H9 (cell line): ENCODE results near the gene IGF1. TPM values are rescaled to one million over a fixed set of nuclear protein-coding genes. Genes with fewer than 3 reads are reported as not detected.

Experiments
- DNase-seq: peaks from one replicate; pipeline ENCODE4 v3.0.0-alpha.2; 2017
- H2AFZ ChIP-seq: one replicate; pipeline ENCODE4 v1.6.1; 2013; ENCODE audit warnings: mild to moderate bottlenecking, low read length, control low read depth, moderate library complexity
- H2AK5ac ChIP-seq: 2 replicates; pipeline ENCODE4 v1.6.1; 2013; ENCODE audit warnings: low read length, control low read depth, mixed read lengths; ENCODE audit not compliant: insufficient read length
- H2BK120ac ChIP-seq: one replicate; pipeline ENCODE4 v1.6.1; 2013; ENCODE audit warnings: low read depth, mild to moderate bottlenecking, low read length, control low read depth, inconsistent platforms; ENCODE audit not compliant: poor library complexity, severe bottlenecking
- H2BK12ac ChIP-seq: 2 replicates; pipeline ENCODE4 v1.6.1; 2013; ENCODE audit warnings: low read length, control low read depth, mixed read lengths, low read depth; ENCODE audit not compliant: insufficient read length
- H2BK15ac ChIP-seq: 2 replicates; pipeline ENCODE4 v1.6.1; 2013; ENCODE audit warnings: low read depth, low read length, control low read depth
- H2BK20ac ChIP-seq: one replicate; pipeline ENCODE4 v1.6.1; 2013; ENCODE audit warnings: low read depth, mild to moderate bottlenecking, low read length, control low read depth, inconsistent platforms; ENCODE audit not compliant: poor library complexity, severe bottlenecking
- H2BK5ac ChIP-seq: 2 replicates; pipeline ENCODE4 v1.6.1; 2013; ENCODE audit warnings: low read length, control low read depth, mixed read lengths; ENCODE audit not compliant: insufficient read length
- H3K14ac ChIP-seq: 2 replicates; pipeline ENCODE4 v1.6.1; 2013; ENCODE audit warnings: low read length, control low read depth; ENCODE audit not compliant: insufficient read depth
- H3K18ac ChIP-seq: 2 replicates; pipeline ENCODE4 v1.6.1; 2013; ENCODE audit warnings: low read depth, mild to moderate bottlenecking, mixed read lengths, low read length, control low read depth; ENCODE audit not compliant: insufficient read length
- H3K23ac ChIP-seq: 2 replicates; pipeline ENCODE4 v1.6.1; 2013; ENCODE audit warnings: low read length, control low read depth, mixed read lengths, low read depth; ENCODE audit not compliant: insufficient read length
- H3K23me2 ChIP-seq: 2 replicates; pipeline ENCODE4 v1.6.1; 2013; ENCODE audit warnings: low read depth, mild to moderate bottlenecking, mixed read lengths, low read length, control low read depth; ENCODE audit not compliant: insufficient read length, poor library complexity, severe bottlenecking
- H3K27ac ChIP-seq: 2 replicates; pipeline ENCODE4 v1.5.1; 2013; ENCODE audit warnings: low read length, control low read depth, mixed read lengths, low read depth; ENCODE audit not compliant: insufficient read length
- H3K27me3 ChIP-seq: 2 replicates; pipeline ENCODE4 v1.6.1; 2013; ENCODE audit warnings: low read length, control low read depth, inconsistent platforms; ENCODE audit not compliant: insufficient read depth
- H3K4ac ChIP-seq: 2 replicates; pipeline ENCODE4 v1.6.1; 2013; ENCODE audit warnings: low read depth, mild to moderate bottlenecking, control low read depth, inconsistent platforms, low read length, moderate library complexity
- H3K4me1 ChIP-seq: 2 replicates; pipeline ENCODE4 v1.6.1; 2013; ENCODE audit warnings: low read length, control low read depth, inconsistent platforms; ENCODE audit not compliant: insufficient read depth
- H3K4me2 ChIP-seq: 2 replicates; pipeline ENCODE4 v1.6.1; 2013; ENCODE audit warnings: low read length, control low read depth, mixed read lengths; ENCODE audit not compliant: insufficient read length, insufficient read depth
- H3K56ac ChIP-seq: 2 replicates; pipeline ENCODE4 v1.6.1; 2013; ENCODE audit warnings: low read depth, mild to moderate bottlenecking, mixed read lengths, low read length, control low read depth; ENCODE audit not compliant: insufficient read length
- H3K79me1 ChIP-seq: 2 replicates; pipeline ENCODE4 v1.6.1; 2013; ENCODE audit warnings: low read depth, mild to moderate bottlenecking, moderate library complexity, low read length, control low read depth, inconsistent platforms; ENCODE audit not compliant: insufficient read depth, poor library complexity, severe bottlenecking
- H3K79me2 ChIP-seq: 2 replicates; pipeline ENCODE4 v1.6.1; 2013; ENCODE audit warnings: low read length, control low read depth, inconsistent platforms; ENCODE audit not compliant: insufficient read depth
- H3K9ac ChIP-seq: 2 replicates; pipeline ENCODE4 v1.6.1; 2013; ENCODE audit warnings: low read length, control low read depth, mixed read lengths; ENCODE audit not compliant: insufficient read length; ENCODE audit errors: extremely low read depth
- H3K9me3 ChIP-seq: one replicate; pipeline ENCODE4 v1.6.1; 2013; ENCODE audit warnings: low read depth, low read length, inconsistent platforms; ENCODE audit not compliant: control insufficient read depth
- H3T11ph ChIP-seq: one replicate; pipeline ENCODE4 v1.6.1; 2013; ENCODE audit warnings: mild to moderate bottlenecking, low read length, control low read depth, inconsistent platforms
- H4K20me1 ChIP-seq: one replicate; pipeline ENCODE4 v1.6.1; 2013; ENCODE audit not compliant: control insufficient read depth, insufficient read length, insufficient read depth
- H4K5ac ChIP-seq: 2 replicates; pipeline ENCODE4 v1.6.1; 2013; ENCODE audit warnings: low read depth, mild to moderate bottlenecking, mixed read lengths, low read length, control low read depth; ENCODE audit not compliant: insufficient read length
- H4K8ac ChIP-seq: replicated peaks from 2 replicates; pipeline ENCODE4 v1.6.1; 2013; ENCODE audit warnings: low read length, control low read depth, mixed read lengths, low read depth; ENCODE audit not compliant: insufficient read length
- H4K91ac ChIP-seq: 2 replicates; pipeline ENCODE4 v1.6.1; 2013; ENCODE audit warnings: low read depth, mild to moderate bottlenecking, moderate library complexity, mixed read lengths, low read length, control low read depth; ENCODE audit not compliant: insufficient read length
- H3K27ac Mint-ChIP-seq, 3 experiments: 2 replicates in 2 of 3; 3 replicates in 1 of 3; pipeline ENCODE4 v1.8.0; 2020 to 2021; ENCODE audit warnings: mixed read lengths in 3 of 3, mild to moderate bottlenecking in 1 of 3, moderate library complexity in 1 of 3
- H3K27me3 Mint-ChIP-seq: 2 replicates; pipeline ENCODE4 v1.8.0; 2021; ENCODE audit warnings: low read depth, mild to moderate bottlenecking, moderate library complexity, mixed read lengths
- H3K36me3 Mint-ChIP-seq, 3 experiments: 2 replicates in 2 of 3; 3 replicates in 1 of 3; pipeline ENCODE4 v1.8.0; 2020 to 2021; ENCODE audit warnings: low read depth in 3 of 3, mixed read lengths in 3 of 3; ENCODE audit not compliant: insufficient read depth in 1 of 3
- H3K4me1 Mint-ChIP-seq, 2 experiments: 2 replicates each; pipeline ENCODE4 v1.8.0; 2020; ENCODE audit warnings: mixed read lengths in 2 of 2
- H3K4me3 Mint-ChIP-seq, 2 experiments: 2 replicates in 1 of 2; 3 replicates in 1 of 2; pipeline ENCODE4 v1.8.0; 2020 to 2021; ENCODE audit warnings: mild to moderate bottlenecking in 2 of 2, mixed read lengths in 2 of 2, moderate library complexity in 1 of 2
- H3K9me3 Mint-ChIP-seq, 2 experiments: 2 replicates in 1 of 2; 3 replicates in 1 of 2; pipeline ENCODE4 v1.8.0; 2020; ENCODE audit warnings: mild to moderate bottlenecking in 2 of 2, mixed read lengths in 2 of 2, moderate library complexity in 1 of 2
- CTCF ChIP-seq: fragments of 200-600 bp; sonication (generic); conservative IDR thresholded peaks from 3 replicates; pipeline ENCODE4 v1.8.0; 2021; ENCODE audit warnings: antibody characterized with exemption, mild to moderate bottlenecking
- WGBS: extraction: QIAGEN DNeasy Blood & Tissue Kit; methylation state at CpG from one replicate; pipeline ENCODE4 v1.1.7; 2013; ENCODE audit warnings: missing lambda C conversion rate, low lambda C conversion rate, mixed read lengths; ENCODE audit not compliant: insufficient read length; ENCODE audit errors: extremely low coverage; 5-methylcytosine and 5-hydroxymethylcytosine counted together
- total RNA-seq: library from RNA; stranded (reverse); gene quantifications from 2 replicates; pipeline ENCODE4 v1.2.1, GENCODE V29; 2021

Gene IGF1
- total RNA-seq, 1 experiment from 2014 or later = not detected

DNA sequence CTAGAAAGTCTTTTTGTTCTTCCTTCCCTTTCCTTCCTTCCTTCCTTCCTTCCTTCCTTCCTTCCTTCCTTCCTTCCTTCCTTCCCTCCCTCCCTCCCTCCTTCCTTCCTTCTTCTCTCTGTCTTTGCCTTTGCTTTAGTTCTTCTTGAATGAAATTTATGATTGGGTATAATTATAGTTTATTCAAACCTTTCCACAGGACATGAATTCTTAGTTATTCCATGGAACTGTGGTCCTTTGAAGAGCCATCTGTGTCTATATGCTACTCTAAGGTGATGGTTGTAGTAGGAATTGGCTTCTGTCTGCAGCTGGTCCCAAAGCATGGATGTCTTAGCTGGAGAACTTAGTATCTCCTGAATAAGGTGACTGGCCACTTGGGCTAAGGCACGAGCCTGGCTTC, 64.8 kb downstream of the IGF1 start:
- H2AK5ac ChIP-seq = no peak overlapping the region
- Mint-ChIP-seq H3K27me3 (no peaks in the 10 kb centered on the region), H3K4me3 (no peak overlapping the region), H3K27ac (no peak overlapping the region), H3K36me3 (no peaks in the 10 kb centered on the region), H3K9me3 (no peaks in the 10 kb centered on the region), H3K4me1 (peaks cover 0 to 3% of the 10 kb centered on the region in 2 experiments; a peak in 1 of 4 replicates)
- H2BK15ac ChIP-seq = no peak overlapping the region
- H3K14ac ChIP-seq = no peak overlapping the region
- H3K79me1 ChIP-seq = no peaks in the 10 kb centered on the region
- no peaks in the 10 kb centered on the region for H3K27me3 ChIP-seq
- no peak overlapping the region for H3K18ac ChIP-seq
- H3K4ac ChIP-seq = no peak overlapping the region
- H2BK5ac ChIP-seq = no peak overlapping the region
- H3K56ac ChIP-seq = no peak overlapping the region
- WGBS = no CpG with 5 or more reads among the region's 1 CpG
- no peak overlapping the region for H2AFZ ChIP-seq
- no peak overlapping the region for H3K4me2 ChIP-seq
- no peak overlapping the region for H3T11ph ChIP-seq
- H3K23me2 ChIP-seq = no peaks in the 10 kb centered on the region
- H2BK12ac ChIP-seq = no peak overlapping the region
- TF ChIP-seq CTCF = no peak
- H3K9me3 ChIP-seq = no peaks in the 10 kb centered on the region
- no peak overlapping the region for H3K27ac ChIP-seq
- no peaks in the 10 kb centered on the region for H3K79me2 ChIP-seq
- no peak overlapping the region for H4K8ac ChIP-seq
- no peak overlapping the region for H3K9ac ChIP-seq
- no peaks in the 10 kb centered on the region for H4K20me1 ChIP-seq
- H4K91ac ChIP-seq = no peak overlapping the region
- H2BK20ac ChIP-seq = no peak overlapping the region
- H4K5ac ChIP-seq = no peak overlapping the region
- no peak overlapping the region for H2BK120ac ChIP-seq
- no peaks in the 10 kb centered on the region for H3K4me1 ChIP-seq
- H3K23ac ChIP-seq = no peak overlapping the region
- no peak for DNase-seq
